Thyroid gland (tissue), 4 donors: Measurements from ENCODE around the gene PRKCE.

Experiments used
- CTCF ChIP-seq, 6 experiments: fragments of 200-600 bp in 3 of 6; fragments of 450-650 bp in 3 of 6; sonication (generic) in 3 of 6; IDR thresholded peaks; one replicate each; pipeline ENCODE4 v1.5.1; 2016 to 2019; ENCODE audit warnings: antibody characterized with exemption in 6 of 6, mild to moderate bottlenecking in 2 of 6, inconsistent platforms in 1 of 6, moderate library complexity in 1 of 6
- POLR2A ChIP-seq, 2 donors: fragments of 450-650 bp; IDR thresholded peaks; one replicate each; pipeline ENCODE4 v1.6.1; 2017; ENCODE audit warnings: antibody characterized with exemption in 2 of 2, mild to moderate bottlenecking in 2 of 2, moderate library complexity in 1 of 2

DNA sequence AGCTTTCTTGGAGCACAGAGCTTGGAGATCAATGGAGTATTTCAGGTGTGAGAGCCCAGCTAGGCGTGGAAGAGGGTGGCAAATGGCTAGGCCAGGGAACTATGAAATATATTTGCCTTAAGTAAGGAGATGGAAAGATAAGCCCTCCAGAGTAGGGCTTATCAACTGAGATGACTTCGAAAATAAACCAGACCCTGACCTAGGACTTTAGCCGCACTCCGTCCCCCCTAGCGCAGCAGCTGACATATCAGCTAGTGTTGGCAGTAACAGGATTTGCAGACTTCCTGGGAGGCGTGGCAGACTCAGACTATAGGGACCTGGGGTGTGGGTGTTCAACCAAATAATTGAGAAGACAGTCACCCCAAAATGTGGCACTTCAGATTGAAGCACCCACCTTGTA is 518.0 kb downstream of the PRKCE start:
- no peak for TF ChIP-seq POLR2A (IDR thresholded peaks at IDR 0.05)
- no peak for TF ChIP-seq CTCF (IDR thresholded peaks at IDR 0.05)
